ENCODE measurements around the gene CXorf38.
"Not testable (repeated sequence)": the region's sequence is repeated elsewhere in the genome, so short reads cannot be mapped to it uniquely, and the experiment has no call there.

CXorf38 gene

DNA sequence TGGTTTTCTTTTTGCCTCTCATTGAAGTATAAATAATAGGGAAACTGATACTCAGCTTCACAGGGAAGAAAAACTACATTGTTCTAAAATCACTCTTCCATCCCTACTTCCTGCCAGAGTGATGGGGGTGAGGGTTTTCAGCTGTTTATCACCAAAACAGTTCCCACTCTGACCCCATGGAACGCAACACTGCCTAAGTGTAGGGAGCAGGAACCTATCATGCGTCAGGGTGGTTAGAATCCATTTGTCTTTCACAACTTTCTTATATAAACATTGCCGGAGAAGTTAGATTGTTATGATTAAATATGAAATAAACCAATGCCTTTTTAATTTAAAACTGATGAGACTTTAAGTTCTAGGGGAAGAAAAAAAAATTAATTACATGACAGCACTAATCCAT, 40.0 kb downstream of the CXorf38 start:
- no peak overlapping the region for H3K27ac ChIP-seq
- TF ChIP-seq CTCF (conservative IDR thresholded peaks at IDR 0.05) (no peak), ZFX (IDR thresholded peaks at IDR 0.05) (no peak)

GRCh38 chrX:40603446-40603845, 43.9 kb downstream of the CXorf38 start:
- TF ChIP-seq ZFX (IDR thresholded peaks at IDR 0.05) = no peak
- TF ChIP-seq CTCF (conservative IDR thresholded peaks at IDR 0.05) = no peak
- no peak overlapping the region for H3K27ac ChIP-seq

DNA sequence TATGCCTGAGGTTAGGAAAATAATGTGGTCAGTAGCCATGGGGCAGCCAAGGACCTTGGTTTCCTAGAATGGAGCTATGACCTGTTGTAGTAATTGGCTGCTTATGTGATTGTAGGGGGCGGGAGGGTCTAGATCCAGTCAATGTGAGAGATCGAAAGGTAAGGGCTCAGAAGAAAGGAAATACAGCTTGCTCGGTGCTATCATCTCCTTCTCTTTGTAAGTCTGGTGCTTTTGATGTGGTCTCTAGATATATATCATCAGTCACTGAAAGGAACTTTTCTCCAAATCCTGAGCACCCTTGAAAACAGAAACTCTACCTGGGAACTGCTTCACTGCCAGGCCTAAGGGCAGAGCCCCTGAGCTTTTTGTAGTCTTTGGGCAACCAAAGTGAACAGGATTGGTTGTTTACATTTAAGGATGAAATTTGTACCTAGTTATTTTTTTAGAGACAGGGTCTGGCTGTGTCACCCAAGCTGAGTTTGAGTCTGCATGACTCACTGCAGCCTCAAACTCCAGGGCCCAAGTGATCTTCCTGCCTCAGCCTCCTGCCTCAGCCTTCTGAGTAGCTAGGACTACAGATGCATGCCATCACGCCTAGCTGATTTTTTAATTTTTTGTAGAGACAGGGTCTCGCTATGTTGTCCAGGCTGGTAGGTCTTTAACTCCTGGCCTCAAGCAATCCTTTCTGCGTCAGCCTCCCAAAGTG, 57.6 kb downstream of the CXorf38 start:
- H3K27ac ChIP-seq = not testable (repeated sequence)

GRCh38 chrX:40587623-40588022, 59.7 kb downstream of the CXorf38 start:
- H3K27ac ChIP-seq = not testable (repeated sequence)

- TF ChIP-seq CTCF (conservative IDR thresholded peaks at IDR 0.05) (no peak), ZFX (IDR thresholded peaks at IDR 0.05) (no peak)
- H3K27ac ChIP-seq = no peak overlapping the region
Measured at GRCh38 chrX:40582811-40583210, 64.5 kb downstream of the CXorf38 start.

- not testable (repeated sequence) for H3K27ac ChIP-seq
Measured at GRCh38 chrX:40582178-40582577, 65.2 kb downstream of the CXorf38 start.

GRCh38 chrX:40581336-40581920, 65.9 kb downstream of the CXorf38 start:
- H3K27ac ChIP-seq = peak overlapping the region; percentile 75
- TF ChIP-seq CTCF (conservative IDR thresholded peaks at IDR 0.05) (no peak), ZFX (IDR thresholded peaks at IDR 0.05) (no peak; the same call in 1 of the 2 replicates)

- TF ChIP-seq CTCF (conservative IDR thresholded peaks at IDR 0.05) = no peak
- TF ChIP-seq ZFX (IDR thresholded peaks at IDR 0.05) = peak; percentile 41; the same call in 1 of the 2 replicates
- peak within 1 kb of the TSS; percentile 75 for H3K27ac ChIP-seq
Measured at GRCh38 chrX:40580537-40581335, 66.6 kb downstream of the CXorf38 start, which contains the start of gene ATP6AP2. Gene ATP6AP2, plus strand, starts transcription at chrX:40580970. Its CDS starts 96 bp downstream, at chrX:40581066.

Data from C4-2B (cell line).